Measurements from ENCODE around the gene TBC1D8.
A peak's percentile ranks its signal among the peaks of the same experiment; 100 is the strongest.
"Not testable (repeated sequence)": the region's sequence is repeated elsewhere in the genome, so short reads cannot be mapped to it uniquely, and the experiment has no call there.

The TBC1D8 gene
- 4.3 reads per million, percentile 17 among the genes with 10 or more reads in this experiment for total RNA-seq

DNA sequence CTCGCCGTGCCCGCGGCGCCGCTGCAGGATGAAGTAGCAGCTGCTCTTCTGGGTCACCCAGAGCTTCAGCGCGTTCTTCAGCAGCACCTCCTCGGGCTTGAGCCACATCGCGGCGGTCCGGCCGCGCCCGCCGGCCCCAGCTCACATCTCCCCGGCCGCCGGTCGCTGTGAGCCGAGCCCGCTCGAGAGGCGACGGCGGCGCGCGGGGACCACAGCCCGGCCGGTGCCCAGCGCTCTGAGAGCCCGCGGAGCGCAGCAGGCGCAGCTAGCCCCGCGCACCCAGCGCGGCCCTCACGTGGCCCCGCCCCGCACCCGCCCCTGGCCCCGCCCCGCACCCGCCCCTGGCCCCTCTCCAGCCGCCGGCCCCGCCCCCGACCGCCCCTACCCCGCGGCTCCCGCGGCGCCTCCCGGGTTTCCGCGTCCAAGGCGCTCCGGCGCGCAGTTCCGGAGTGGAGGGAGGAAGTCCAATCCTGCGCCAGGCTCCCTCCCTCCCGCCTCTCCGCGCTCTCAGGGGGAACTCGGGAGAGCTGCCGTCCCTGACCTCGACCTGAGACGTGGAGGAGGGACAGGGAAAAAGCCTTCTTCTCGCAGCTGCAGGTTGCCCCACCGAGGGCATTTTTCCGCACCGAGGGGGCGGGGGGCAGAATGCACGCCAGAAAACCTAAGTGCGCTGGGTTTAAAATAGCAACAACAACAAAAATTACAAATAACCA is at the start of gene TBC1D8:
Gene TBC1D8 (minus strand): TSS at position 237 of the 713 bp plus-strand sequence. CDS start 129 bp downstream, at position 108.
- DNase-seq = peak; percentile 55

DNA sequence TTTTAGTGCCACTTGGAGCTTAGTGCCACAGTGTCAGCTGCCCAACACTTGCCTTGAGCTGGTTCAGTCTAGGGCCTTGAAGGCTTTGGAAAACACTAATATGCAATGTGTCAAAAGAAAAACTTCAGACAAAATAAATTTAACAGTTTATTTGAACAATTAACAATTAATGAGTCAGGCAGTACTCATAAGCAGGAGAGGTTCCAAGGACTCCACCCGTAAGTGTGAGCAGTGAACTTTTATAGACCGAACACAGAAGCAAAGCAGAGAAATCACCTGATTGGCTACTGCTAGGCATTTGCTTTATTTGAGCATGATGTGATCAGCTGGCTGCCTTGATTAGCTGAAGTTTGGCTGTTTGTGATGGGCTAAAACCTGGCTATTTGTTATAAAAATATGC is 49.5 kb upstream of the TBC1D8 start:
- DNase-seq = no peak

DNA sequence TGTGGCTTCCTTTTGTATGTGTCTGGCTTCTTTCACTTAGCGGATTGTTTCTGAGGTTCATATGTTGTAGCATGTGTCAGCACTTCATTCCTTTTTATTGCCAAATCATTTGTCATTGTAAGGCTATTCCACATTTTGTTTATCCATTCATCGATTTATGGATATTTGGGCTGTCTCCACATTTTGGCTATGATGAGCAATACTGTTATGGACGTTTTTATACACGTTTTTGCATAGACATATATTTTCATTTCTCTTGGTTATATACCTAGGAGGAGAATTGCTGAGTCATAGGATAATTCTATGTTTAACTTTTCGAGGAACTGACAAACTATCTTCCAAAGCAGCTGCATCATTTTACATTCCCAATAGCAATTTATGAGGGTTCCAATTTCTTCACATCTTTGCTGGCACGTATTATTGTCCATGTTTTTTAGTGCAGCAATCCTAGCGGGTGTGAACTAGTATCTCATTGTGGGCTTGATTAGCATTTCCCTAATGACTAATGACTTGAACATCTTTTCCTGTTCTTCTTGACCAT is 48.1 kb upstream of the TBC1D8 start:
- DNase-seq = no peak

DNA sequence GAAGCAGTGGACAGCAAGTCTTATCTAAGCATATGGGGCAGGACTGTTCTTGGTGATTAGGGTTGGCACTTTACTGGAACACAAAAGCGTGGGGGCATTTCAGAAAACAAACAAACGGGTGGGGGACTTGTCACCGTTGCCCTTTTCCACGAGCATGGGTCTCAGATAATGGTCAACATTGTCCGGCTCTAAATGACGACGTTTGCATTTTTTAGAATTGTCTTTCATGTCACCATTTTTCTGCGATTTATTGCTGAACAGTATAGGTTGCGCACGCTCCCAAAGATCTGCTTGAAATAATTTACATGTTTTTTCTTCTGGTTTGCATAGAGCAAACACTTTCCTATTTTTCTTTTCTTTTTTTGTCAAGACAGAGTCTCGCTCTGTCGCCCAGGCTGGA is 46.6 kb upstream of the TBC1D8 start:
- no peak for DNase-seq

DNA sequence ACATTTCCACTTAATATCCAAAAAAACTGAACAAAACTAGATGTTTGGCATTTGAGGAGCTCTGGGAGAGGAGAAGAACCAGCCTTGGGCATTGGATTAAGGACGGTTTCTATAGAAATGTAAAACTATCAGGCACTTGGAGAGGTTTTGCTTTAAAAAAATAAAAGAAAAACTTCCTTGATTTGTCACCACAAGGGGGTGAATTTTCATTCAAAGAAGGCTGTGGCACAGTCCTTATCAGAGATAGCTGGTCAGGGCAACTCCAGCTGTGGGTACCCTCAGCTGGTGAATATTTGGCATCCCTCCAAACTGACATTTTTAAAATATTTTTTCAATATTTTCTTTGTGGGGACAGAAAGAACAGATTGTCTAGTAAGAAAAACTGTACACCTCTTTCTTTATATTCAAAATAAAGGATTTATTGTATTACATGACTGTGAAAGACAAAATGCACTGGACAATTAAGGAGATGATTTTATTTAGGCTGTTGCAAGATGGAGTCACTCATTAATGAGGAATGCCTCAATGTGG is 46.1 kb upstream of the TBC1D8 start:
- DNase-seq = no peak

DNA sequence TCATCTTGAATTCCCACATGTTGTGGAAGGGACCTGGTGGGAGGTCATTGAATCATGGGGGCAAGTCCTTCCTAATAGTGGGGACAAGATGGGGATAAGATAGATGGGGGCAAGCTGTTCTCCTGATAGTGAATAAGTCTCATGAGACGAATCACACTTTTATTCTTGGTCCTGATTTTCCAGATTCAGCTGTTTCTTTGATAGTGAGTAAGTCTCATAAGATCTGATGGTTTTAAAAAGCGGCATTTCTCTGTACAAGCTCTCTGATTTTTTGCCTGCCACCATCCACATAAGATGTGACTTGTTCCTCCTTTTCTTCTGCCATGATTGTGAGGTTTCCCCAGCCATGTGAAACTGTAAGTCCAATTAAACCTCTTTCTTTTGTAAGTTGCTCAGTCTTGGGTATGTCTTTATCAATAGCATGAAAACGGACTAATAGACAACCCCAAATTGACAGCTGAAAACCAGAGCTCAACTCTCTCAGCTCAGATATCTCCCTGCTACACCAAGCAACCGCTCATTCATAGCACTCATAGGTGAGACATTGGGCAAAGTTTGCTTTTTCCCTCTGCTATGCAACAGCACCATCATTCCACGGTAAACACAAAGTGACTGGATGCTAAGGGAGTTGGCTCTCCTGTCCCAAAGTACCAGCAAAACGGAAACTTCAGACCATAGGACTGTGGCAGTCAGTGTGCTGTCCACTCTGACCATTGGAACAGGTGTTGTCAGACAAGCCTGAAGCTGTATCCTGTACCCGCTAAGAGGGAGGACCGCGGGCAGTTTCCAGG is 44.9 kb upstream of the TBC1D8 start:
- no peak for DNase-seq

GRCh38 chr2:101193033-101193626 is 41.9 kb upstream of the TBC1D8 start:
- DNase-seq = no peak

GRCh38 chr2:101190747-101191516 is 39.8 kb upstream of the TBC1D8 start:
- no peak for DNase-seq

DNA sequence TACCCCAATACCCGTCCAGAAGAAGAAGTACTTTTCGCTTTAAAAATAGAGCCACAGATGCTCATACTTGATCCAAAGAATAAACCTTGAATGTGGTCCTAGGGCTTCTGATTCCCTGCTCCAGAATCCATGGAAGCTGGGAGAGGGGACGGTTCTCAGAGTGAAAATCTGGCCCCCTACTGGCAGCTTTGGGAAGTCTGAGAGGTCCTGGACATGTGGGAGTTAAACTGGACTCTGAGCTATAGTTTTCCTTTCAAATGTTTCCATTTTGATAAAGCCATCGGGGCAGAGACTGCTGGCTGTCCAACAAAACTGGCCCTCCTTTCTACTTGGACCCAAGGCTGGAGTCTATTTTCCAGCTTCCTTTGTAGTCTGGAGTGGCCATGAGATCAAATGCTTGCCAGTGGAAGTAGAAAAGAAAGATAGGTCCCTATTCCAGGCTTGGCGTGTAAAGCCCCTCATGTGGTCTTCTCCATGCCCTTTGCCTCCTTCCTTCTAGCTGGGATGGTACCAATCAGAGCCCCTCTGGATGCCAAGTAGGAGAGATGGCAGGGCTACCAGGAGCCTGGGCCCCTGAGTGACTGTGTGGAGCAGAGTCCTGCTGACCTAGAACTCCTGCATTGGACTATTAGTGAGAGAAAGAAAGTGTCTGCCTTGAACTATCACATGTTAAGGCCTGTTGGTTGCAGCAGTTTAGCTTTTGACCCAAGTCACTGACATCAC is 37.7 kb upstream of the TBC1D8 start:
- DNase-seq = no peak

DNA sequence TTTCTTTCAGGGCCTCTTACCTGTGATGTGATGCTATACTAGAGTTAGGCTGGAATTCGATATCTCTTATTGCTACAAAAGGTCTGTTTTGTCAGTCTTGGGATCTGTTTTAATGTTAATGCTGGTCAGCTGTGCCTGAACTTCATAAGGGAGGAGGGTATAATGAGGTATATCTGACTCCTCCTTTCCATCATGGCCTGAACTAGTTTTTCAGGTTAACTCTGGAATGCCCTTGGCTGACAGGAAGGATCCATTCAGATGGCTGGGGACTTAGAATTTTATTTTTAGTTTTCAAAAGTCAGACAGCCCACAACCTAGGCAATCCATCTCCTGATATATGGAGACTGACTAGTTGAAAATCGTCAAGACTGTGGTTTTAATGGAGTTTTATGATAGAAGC is 35.9 kb upstream of the TBC1D8 start:
- no peak for DNase-seq

GRCh38 chr2:101185656-101186055 is 34.5 kb upstream of the TBC1D8 start:
- no peak for DNase-seq

- no peak for DNase-seq
These were observed 33.9 kb upstream of the TBC1D8 start for GRCh38 chr2:101185085-101185484.

DNA sequence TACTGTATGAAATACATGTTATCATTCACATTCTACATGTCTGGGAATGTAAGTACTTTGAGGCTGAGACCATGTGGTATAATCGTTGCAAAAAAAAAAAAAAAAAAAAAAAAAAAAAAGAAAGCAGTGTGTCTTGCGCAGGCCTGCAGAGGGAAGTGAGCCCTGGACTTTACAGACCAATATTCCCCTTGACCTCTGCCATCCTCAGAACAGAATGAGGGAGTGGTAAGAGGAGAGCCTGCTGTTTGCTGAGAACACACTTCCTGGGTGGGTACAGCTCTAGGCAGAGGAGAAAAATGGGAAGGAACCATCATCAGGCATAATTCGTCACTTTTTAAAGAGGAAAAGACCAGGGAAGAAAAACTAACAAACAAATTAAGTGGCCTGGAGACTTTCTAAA is 28.8 kb upstream of the TBC1D8 start:
- DNase-seq = no peak

GRCh38 chr2:101176803-101177202 is 25.6 kb upstream of the TBC1D8 start:
- no peak for DNase-seq

GRCh38 chr2:101175991-101176390 is 24.8 kb upstream of the TBC1D8 start:
- no peak for DNase-seq

DNA sequence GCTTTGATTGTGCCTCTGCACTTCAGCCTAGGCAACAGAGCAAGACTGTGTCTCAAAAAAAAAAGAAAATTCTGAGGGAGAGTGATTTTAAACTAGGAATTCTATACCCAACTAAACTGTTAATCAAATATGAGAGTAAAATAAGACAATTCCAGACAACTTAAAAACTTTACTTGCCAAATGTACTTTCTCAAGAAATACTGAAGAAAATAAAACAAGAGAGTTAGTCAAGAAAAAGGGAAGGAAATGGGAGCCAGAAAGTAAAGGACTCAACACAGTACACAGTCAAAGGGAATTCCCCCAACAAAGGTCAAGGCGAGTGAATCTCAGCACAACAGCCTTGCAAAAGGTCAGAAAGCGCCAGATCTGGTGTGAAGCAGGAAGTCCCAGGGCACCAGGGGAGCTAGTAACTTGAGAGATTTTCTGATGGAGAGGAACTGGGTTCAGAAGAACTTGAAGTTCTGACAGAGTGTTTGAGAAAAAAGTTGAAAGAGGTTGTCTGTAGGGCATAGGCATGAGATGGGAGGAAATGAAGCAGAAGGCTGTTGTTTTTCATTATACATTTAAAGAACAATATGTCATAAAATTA is 22.6 kb upstream of the TBC1D8 start:
- no peak for DNase-seq

GRCh38 chr2:101169822-101170221 is 18.6 kb upstream of the TBC1D8 start:
- not testable (repeated sequence) for DNase-seq

- DNase-seq = no peak
These were observed 17.5 kb upstream of the TBC1D8 start for GRCh38 chr2:101168706-101169105.

GRCh38 chr2:101167532-101167931 is 16.4 kb upstream of the TBC1D8 start:
- not testable (repeated sequence) for DNase-seq

GRCh38 chr2:101164021-101164420 is 12.8 kb upstream of the TBC1D8 start:
- DNase-seq = no peak
